NCI-H1048 (cell line): Measurements from ENCODE around the gene DAPK2.
"Not testable (repeated sequence)": the region's sequence is repeated elsewhere in the genome, so short reads cannot be mapped to it uniquely, and the experiment has no call there.

Source experiments
- DNase-seq: peaks from one replicate; lab custom pipeline; 2025; lab: John Stamatoyannopoulos, UW

Gene DAPK2

DNA sequence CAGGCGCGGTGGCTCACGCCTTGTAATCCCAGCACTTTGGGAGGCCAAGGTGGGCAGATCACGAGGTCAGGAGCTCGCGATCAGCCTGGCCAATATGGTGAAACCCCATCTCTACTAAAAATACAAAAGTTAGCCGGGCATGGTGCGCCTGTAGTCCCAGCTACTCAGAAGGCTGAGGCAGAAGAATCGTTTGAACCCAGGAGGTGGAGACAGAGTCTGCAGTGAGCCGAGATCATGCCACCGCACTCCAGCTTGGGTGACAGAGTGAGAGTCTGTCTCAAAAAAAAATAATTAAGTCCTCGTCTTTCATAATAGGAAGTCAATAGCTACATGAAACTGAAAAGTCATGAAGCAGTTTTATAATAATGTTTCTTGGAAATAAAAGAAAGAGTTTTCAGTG, 7.4 kb upstream of the DAPK2 start:
- DNase-seq = not testable (repeated sequence)

DNA sequence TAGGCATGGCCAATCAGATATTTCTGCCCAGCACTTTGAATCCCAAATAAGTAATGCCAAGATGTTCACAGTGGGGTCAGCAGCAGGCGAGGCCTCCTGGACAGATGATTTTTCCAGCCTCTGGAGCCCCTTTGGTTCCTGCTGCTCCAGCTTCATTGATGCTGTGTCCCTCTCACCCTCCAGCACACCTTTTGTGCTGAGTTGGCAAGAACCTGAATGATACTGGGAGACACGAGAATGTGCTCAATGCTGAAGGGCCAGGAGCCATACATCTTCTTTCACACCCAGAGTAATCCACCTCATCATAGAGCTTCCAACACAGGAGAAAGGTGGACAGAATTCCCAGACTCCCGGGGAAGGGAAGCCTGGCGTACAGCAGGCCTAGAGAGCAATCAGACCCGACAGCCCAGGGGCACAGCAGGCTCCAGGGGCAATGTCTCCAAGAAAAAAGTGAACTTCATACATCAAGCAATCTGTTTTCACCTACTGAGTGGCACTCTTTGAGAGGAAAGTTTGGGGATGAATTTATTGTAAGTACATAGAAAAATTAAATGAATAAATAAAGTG, 6.7 kb upstream of the DAPK2 start:
- DNase-seq = no peak

DNA sequence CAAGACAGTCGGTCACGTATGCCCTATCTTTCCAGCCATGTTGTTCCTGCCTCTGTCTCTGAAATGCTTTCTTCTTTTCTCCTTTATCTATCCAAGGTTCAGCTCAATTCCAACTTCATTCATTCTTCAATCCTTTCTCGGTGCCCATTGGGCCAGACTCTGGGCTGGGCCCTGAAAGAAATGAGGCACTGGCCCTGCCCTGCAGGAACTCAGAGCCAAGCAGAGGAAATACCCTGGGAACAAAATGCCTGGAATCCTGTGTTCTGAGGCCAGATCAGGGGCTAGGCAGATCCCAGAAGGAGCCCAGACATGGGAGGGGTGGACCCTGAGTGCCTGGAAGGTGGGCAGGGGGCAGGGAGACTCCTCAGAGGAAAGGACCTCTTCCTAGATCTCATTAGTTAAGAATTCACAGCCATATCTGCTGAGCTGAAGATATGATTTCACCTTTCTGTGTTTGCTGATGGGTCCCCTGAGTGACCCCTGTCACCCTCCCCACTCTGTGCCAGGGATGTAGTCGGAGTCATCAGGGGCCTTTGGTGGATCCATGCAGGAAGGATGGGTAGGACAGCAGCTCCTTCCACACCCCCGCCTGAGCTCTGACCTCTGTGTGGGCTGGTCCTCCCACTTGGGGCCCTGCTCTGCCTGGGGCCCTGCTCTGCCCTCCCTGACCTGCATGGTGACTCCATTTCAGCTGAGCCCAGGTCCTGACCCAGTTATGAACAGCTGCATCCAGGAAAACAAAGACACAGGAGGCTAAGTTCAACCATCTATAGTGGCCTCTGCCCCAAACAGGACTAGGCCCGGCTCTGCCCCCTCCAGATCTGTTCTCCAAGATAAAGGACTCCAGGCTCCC, 5.3 kb upstream of the DAPK2 start:
- no peak for DNase-seq

DNA sequence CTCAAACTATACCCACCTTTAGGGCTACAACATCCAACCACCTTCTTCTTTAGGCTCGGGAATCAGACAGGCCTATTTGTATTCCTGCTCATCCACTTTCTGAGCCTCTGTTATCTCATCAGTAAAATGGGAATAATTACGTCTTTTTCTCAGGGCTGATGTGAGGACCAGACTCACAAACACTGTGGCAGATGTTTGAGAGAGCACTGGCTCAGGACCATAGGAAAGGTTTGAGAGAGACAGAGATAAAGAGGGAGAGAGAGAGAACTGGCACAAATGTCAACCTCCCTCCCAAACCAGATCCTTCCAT, 4.8 kb upstream of the DAPK2 start:
- DNase-seq = no peak

DNA sequence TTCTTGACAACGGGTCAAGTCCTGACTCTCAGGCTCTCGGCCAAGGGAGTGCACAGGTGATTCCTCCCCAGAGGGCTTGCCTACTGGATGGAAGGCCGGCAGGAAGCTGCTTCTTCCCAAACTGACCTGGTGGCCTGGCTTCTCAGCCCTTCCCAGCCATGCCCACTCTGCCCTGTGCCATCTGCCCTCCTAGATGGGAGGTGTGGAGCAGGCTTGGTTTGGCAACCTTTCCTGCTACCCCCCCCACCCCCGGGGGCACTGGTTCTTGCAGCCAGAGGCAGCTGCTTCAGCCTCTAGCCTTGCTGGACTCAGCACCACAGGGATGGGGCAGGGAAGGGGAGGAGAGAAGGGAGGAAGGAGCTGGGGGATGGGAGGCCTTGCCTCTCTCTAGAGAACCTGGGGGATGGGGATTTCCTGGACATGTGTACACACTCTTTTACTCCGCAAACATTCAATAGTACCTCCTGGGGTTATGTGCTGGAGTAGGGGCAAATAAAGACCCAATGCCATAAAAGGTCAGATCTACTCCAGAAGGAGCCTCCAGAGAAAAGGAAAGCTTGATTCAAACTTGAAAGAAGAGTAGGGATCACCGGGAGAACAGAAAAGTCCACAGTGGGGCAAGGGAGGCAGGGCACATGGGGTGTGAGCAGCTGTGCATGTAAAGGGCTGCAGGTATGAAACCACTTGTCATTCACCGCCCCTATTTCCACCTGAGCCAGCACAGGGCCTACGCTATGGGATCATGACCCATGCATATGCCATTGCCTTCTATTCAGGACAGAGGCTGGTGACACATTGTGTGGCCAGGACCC, 4.2 kb upstream of the DAPK2 start:
- no peak for DNase-seq

DNA sequence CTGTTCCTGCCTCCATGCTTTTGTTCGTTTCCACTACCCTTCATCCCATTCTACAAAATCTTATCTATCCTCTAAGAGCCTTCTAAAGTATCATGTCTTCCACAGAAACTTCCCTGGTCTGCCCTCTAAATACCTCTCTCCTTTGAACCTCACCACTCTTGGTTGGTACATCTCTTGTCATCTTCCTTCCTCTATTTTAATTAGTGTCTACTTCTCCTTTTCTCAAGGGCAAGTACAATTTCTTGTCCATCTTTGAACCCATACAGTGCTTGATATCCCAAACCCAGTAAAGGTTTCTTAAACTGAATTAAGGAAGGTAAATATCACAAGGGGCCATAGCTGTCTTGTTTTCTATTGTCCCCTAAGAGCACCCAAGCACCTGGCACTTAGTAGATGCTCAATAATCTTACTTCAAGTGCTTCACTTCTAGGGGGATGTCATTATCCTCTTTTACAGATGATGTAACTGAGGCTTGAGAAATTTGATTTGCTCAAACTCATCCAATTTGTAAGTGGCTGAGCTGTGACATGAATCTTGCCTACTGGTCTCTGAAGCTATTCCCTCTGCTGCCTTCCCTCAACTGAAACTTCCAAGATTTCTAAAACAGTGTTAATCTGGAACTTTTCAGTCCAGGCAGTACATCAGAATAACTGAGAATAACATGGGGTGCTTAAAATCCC, 2.6 kb upstream of the DAPK2 start:
- no peak for DNase-seq

DNA sequence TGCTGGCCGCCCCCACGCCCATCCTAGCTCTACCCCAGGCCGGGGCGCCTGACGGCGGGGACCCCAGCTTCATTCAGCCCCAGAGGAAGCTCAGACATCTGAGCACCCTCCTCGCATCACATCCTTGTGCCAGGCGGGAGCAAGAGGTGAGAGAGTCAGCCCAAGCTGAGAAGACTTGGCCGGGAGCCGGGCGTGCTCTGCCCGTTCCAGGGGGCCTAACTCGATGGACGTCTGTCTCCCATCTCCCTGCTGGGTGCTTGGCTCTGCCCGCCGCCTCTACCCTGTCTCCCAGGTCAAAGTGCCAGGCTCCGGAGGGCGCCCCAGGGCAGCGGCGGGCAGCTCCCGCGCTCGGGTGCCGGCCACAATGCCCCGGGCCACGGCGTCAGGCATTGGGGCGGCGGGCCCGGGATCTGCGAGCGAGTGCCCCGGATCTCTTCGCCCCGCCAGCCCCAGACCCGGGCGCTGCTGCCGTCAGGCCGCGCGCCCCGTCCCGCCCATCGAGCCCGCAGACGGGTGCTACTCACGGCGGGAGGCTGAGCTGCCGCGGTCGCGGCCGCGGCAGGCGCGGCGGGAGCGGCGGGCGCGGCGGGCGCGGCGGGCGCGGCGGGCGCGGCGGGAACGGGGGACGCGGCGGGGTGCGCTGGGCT, 388 bp downstream of the DAPK2 start:
- no peak for DNase-seq

DNA sequence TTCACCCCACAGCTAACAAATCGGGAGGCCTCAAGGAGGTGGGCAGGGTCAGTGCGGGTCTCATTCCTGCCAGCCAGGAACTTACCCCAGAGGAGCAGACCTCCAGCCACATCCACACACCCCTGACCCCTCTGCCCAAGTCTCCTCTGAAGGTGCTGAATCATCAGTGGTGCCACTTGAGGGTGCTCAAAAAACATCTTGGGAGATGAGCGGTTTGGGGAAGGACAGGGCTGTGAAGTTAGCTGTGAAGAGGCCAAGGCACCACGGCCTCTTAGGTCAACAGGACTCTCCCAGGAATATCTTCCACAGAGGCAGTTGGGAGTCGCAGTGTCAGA, 1.2 kb downstream of the DAPK2 start:
- DNase-seq = no peak

DNA sequence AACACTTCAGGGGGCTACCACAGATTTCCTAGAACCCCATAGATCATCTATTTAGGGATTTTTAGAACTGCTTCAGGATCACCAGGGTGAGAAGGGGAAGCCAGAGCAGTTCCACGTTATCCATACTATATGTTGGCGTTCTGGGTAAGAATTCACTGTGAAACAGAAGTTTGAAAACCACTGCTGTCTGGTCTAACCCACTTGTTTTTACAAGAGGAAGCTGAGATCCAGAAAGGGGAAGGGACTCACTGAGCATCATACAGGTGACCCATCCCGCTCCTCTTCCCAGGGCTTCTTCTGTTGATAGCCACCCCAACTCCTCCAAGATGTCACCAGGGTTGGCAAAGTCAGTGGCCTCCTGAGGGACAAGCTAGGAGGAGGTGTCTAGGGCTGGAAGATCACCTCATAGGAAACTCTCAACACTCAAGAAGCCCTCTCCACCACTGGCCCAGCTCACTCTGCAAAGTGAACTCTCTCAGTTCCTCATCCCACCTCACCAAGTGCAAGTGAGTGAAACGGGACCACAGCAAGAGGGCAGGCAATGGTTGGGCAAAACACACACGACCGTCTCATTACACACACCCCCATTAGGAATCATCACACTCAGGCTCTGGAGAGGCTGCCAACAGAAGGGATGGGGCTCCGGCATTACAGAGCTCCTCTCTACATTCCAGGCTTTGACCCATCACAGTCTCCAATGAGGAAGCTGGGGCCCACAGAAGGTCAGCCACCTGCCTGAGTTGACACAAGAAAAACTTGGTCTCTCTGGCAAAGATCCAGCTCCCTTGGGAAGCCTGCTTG, 1.8 kb downstream of the DAPK2 start:
- no peak for DNase-seq

DNA sequence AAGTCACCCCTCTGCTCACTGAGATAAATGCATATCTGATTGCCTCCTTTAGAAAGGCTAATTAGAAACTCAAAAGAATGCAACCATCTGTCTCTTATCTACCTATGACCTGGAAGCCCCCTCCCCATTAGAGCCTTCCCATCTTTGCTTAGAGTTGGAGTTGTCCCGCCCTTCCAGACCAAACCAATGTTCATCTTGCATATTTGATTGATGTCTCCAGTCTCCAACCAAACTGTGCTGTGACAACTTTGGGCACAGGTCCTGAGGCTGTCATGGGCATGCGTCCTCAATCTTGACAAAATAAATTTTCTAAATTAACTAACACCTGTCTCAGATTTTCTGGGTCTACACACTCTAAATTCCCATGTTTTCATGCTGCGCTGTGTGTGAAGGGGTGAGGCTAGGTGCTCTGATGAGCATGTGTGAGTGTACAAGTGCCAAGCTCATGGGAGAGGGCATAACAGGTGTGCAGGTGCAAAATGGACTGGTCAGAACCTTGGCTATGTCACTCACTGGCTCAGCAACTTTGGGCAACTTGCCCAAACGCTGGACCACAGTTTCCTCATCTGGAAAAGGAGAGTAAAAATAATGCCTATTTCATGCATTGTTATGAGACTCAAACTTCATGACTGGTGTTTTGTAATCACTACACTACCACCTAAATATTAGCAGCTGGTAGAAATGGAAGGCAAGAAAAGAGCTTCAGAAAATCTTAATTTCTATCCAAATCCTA, 7.2 kb downstream of the DAPK2 start:
- DNase-seq = no peak

DNA sequence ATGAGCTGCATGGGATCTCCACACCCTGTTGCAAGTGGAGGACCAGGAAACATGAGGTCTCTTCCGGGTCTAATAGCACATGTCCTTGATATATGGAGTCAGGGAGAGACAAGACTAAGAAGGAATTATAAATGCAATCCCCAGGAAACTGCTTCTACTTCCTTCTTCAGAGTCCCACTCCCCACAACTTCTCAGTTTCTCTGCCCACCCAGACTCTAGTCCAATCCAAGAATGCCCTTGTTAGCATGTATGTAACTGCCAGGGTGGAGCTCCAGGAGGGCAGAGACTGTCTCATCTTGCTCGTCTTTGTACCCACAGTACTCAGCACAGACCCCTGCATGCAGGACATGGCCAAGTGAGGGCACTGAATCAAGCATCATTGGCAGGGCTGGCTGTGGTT, 8.3 kb downstream of the DAPK2 start:
- no peak for DNase-seq

DNA sequence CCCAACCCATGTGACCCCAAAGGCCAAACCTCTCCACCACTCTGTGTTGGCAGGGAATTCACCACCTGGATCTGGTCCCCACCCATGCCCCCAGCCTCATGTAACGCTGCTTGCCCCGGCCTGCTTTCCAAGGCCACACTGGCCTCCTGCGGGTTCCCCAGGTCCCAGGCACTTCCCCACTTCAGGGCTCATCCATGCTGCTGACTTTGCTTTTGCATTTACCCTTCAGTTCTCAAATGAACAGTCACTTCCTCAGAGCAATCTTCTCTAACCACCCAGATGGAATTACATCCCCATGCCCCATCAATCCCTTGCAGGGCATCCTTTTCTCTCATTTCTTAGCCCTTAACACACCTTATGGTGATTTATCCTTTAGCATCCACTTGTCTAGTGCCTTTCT, 9.2 kb downstream of the DAPK2 start:
- no peak for DNase-seq

DNA sequence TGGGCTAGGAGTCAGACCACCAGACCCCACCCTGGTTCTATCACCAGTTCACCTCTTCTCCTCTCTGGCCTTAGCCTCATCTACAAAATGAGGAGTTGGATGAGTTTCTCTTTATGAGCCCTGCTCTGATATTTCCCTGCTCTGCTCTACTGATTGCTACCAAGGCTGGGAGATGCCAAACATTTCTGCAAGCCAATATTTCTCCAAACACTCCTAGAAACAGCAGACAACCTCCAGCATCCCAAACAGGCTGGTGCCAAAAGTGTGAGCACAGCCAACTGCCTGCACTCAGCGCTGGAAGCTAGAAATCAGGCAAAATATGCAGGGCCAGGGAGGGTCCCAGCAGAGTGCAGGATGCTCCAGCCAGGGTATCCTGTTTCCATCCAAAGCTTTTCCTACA, 10.8 kb downstream of the DAPK2 start:
- DNase-seq = no peak

DNA sequence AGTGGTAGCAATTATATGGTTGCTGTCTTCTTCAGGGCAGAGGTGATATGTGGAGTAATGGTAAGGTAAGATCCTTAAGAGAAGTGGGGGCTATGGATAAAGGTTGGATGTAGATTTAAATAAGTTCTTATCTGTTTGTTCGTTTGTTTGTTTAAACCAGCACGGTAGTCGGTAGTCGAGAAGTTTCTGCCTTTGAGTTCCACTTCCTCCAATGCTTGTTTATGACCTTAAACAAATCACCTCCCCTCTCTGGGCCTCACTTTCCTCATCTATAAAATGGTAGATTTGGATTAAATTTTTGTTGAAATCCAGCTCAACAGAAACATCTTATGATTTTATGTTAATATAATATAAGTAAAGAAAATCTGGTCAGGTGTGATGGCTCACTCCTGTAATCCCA, 11.8 kb downstream of the DAPK2 start:
- no peak for DNase-seq

DNA sequence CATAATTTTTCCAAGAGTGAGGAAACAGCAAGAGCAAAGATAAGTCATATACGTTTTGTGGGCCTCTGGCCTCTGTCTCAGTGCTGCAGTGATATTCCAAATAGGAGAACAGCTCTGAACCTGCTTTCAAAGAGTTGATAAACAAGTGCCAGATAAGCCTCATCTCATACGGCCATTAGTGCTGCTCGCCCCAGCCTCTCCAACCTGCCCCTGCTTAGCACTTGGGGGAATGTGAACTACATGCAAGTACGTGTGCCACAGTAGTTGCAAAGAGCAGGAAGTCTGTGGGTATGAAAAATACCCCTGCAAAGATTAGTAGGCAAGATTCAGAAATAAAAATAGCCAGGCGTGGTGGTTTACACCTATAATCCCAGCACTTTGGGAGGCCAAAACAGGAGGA, 14.0 kb downstream of the DAPK2 start:
- DNase-seq = no peak

DNA sequence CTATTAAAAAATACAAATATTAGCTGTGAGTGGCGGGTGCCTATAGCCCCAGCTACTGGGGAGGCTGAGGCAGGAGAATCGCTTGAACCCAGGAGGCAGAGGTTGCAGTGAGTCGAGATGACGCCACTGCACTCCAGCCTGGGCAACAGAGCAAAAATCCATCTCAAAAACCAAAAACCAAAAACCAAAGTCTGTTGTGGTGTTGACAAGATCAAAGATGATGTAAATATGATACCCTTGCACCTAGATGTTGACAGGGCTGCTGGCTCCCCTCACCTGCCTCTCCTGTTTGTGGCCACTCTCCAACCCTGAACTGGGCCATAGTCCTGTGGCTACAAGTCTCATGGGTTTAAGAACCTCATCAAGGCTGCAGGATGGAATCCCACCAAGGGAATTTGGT, 16.2 kb downstream of the DAPK2 start:
- DNase-seq = no peak

DNA sequence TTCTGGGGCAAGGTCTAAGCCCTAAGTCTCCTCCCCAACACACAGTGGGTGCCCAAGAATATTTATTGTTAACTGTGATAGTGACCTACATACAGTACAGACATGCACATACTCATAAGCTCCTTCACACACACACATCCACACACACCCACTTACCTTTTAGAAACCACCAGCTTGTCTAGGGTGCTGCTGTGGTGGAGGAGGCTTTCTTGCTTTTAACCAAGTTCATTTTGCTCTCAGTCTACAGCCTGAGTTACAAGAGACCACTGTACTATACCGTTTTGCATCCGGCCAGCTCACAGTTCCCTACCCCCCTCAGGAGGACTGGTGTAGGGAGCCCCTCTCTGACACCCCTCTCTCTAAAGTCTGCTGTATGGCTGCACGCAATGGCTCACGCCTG, 16.7 kb downstream of the DAPK2 start:
- no peak for DNase-seq

DNA sequence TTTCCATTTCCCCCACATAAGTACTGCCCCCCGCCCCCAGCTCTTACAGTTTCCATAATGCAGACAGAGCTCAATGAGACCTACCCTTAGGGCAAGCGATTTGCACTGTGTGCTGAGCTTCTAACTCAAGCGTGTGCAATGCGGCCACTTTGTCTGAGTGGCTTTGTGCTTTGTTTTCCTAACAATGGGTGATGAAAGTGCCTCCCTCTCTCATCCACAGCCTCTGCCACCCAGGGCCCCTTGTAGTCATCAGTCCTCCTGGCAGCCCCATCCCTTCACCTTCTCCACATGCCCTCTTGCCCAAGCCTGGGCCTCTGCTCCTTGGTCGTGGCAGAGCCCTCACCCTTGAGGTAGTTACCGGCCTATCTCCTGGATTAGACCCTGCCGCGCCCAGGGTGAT, 17.2 kb downstream of the DAPK2 start:
- no peak for DNase-seq

DNA sequence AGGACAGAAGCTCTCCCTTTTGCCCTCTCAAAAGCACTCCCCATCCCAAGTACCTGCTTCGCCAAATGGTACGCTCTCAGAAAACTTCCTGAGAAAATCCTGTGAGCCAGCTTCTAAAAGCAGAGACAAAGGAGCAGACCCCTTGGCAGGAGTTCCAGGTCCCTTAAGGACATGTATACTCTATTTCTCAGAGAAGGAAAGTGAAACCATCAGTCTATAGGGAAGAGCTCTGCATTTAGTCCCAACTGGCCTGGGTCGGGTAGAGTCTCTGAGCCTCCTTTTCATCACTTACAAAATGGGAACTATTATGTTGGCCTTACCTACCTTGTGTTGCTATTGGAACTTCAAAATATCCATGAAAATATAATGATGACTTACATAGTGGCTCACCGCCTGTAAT, 19.7 kb downstream of the DAPK2 start:
- DNase-seq = no peak

DNA sequence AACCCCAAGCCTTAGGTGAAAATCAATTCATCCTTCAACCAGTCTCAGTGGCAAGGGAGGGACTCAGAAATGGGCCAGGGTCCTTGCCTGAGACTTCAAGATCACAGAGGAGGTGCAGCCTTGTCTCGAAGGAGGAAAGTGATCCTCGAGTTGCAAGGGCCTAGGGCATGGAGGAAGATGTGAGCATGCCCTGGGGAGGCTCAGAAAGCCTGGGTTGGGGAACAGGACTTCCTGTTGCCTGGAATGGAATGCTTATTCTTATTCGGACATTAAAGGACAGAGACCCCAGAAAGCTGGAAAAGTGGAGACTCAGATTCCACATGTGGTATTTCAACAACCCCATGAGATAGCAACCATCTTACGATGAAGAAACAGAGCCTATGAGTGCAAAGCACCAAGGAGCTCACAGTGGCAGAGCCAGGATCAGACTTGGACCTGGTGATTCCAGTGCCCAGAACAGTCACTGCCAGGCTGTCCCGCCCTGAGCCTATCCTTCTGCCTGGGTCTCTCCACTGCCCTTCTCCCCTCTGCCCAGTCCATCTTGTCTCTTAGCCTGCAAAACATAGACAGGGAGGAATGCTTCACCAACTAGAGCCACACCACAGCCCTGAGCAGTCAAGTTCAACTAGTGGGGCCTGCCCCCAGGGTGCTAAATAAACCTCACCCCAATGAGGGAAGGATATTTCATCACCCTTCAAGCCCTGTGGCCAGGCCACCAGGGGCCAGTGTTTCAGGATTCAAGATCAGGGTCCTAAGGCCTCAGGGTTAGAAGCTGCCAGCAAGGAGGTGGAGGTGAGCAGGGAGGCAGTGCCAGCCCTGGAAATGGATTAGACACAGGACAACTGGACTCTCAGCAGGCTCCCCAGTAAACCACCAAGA, 21.9 kb downstream of the DAPK2 start:
- DNase-seq = no peak
